Duodenal mucosa (tissue), 2 donors: ENCODE results near the gene ZBTB7A.

Source experiments
- H3K27ac ChIP-seq: one replicate; pipeline ENCODE4 v1.7.0; 2013; ENCODE audit warnings: low read depth, low read length
- H3K27me3 ChIP-seq, 2 donors: one replicate each; pipeline ENCODE4 v1.7.0; 2013; ENCODE audit warnings: low read length in 2 of 2, control low read depth in 1 of 2; ENCODE audit not compliant: insufficient read depth in 2 of 2, control insufficient read depth in 1 of 2
- H3K36me3 ChIP-seq, 2 donors: one replicate each; pipeline ENCODE4 v1.7.0; 2013; ENCODE audit warnings: low read length in 2 of 2, control low read depth in 1 of 2; ENCODE audit not compliant: insufficient read depth in 2 of 2, control insufficient read depth in 1 of 2
- H3K4me1 ChIP-seq, 2 donors: one replicate each; pipeline ENCODE4 v1.7.0; 2013; ENCODE audit warnings: low read length in 2 of 2, control low read depth in 1 of 2; ENCODE audit not compliant: insufficient read depth in 2 of 2, control insufficient read depth in 1 of 2
- H3K4me3 ChIP-seq, 2 donors: one replicate each; pipeline ENCODE4 v1.7.0; 2013; ENCODE audit warnings: low read length in 2 of 2, low read depth in 1 of 2
- H3K9ac ChIP-seq, 2 donors: one replicate each; pipeline ENCODE4 v1.7.0; 2013; ENCODE audit warnings: low read length in 2 of 2, low read depth in 1 of 2
- H3K9me3 ChIP-seq, 2 donors: one replicate each; pipeline ENCODE4 v1.7.0; 2013; ENCODE audit warnings: low read length in 2 of 2, control low read depth in 1 of 2; ENCODE audit not compliant: control insufficient read depth in 1 of 2

ZBTB7A gene

DNA sequence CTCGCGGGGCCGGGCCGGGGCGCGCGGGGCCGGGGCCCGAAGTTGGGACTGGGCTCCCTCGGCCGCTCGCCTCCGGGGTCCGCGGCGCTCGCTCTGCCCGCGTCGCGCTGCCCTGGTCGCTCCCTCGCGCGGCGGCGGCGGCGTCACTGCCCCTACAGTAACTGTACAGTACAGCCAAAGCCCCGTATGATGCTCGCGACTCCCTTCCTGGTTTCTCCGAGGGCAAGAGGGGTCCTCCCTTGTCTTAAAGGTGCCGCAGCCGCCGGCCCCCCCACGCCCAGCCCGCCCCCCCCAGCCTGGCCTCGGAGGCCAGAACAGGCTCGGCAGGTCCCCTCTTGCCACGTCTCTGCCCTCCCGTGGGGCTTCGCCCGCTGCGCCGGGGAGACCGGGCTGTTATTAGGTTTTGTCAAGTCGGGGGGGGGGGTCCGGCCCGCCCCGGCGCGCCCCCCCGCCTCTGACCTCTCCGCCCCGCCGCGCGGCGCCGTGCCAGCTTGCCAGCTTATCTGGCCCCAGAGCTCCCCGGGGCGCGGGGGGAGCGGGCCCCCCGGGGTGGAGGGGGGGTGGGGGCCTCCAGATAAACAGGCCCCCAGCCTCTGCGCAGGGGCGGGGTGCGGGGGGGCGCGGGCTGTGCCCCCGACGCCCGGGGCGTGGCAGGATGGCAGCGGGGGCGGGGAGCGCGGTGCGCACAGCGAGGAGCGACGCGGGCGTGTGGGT is at the start of gene ZBTB7A:
Gene ZBTB7A, minus strand, starts transcription at position 218 of the 714 bp plus-strand sequence. CDS start 11,667 bp downstream, outside the sequence.
- no peaks in the 10 kb centered on the region for H3K27me3 ChIP-seq
- peaks cover 30 to 32% of the 10 kb centered on the region in 2 donors for H3K4me1 ChIP-seq
- peak within 1 kb of the TSS; percentile 66 to 75 for H3K4me3 ChIP-seq
- peak within 1 kb of the TSS; percentile 95 for H3K27ac ChIP-seq
- peaks cover 0 to 6% of the 10 kb centered on the region in 2 donors for H3K36me3 ChIP-seq
- peak within 1 kb of the TSS; percentile 71 to 76 for H3K9ac ChIP-seq
- no peaks in the 10 kb centered on the region for H3K9me3 ChIP-seq

DNA sequence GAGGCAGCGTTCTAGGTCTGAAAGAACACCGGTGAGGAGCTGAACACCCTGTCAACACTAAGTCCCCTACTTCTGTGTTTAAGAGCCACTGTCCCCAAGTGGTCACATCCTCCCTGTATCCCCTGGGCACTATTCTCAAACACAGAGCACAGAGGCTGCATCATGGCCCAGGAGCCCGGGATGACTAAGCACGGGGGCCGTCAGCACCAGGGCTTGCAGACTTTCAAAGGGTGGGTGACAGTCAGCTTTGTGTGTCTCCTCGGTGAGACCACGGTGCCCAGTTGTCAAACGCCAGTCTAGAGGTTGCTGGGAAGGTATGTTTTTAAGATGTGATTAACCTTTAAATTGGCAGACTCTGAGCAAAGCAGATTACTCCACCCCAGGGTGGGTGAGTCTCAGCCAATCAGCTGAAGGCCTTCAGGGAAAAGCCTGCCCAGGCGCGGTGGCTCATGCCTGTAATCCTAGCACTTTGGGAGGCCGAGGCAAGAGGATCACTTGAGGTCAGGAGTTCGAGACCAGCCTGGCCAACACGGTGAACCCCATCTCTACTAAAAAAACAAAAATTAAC is 49.2 kb upstream of the ZBTB7A start:
- no peak overlapping the region for H3K9ac ChIP-seq
- H3K9me3 ChIP-seq: no peaks in the 10 kb centered on the region
- H3K36me3 ChIP-seq: peaks cover 32 to 69% of the 10 kb centered on the region in 2 donors
- no peaks in the 10 kb centered on the region for H3K27me3 ChIP-seq
- H3K4me3 ChIP-seq: no peak overlapping the region
- H3K4me1 ChIP-seq: peaks cover 0 to 15% of the 10 kb centered on the region in 2 donors
- H3K27ac ChIP-seq: no peak overlapping the region

GRCh38 chr19:4115050-4115817 is 48.5 kb upstream of the ZBTB7A start:
- Histone ChIP-seq H3K36me3 (peaks cover 39 to 73% of the 10 kb centered on the region in 2 donors), H3K9me3 (no peaks in the 10 kb centered on the region), H3K9ac (peak overlapping the region in 1 of 2 donors; percentile 8), H3K4me3 (no peak overlapping the region), H3K27me3 (no peaks in the 10 kb centered on the region), H3K27ac (no peak overlapping the region), H3K4me1 (peaks cover 0 to 15% of the 10 kb centered on the region in 2 donors)

DNA sequence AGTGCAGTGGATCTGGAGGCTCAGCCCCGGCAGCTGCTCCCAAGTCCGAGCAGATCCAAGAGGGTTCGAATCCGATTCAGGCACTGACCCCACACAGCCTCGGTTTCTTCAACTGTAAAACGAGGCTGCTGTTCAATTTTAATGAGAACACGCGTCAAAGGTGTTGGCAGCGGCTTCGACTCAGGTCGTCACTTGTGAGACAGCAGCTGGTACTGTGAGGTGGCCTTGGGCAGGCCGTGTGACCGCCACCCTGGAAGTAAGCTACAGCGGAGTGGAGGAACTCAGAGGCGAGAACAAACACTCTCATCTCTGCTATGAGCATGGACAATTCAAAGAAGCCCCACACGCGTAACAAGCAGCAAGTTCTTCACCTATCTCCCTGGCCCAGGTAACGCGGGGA is 47.5 kb upstream of the ZBTB7A start:
- Histone ChIP-seq H3K36me3 (peaks cover 46 to 75% of the 10 kb centered on the region in 2 donors), H3K4me3 (no peak overlapping the region), H3K9me3 (no peaks in the 10 kb centered on the region), H3K4me1 (peaks cover 0 to 15% of the 10 kb centered on the region in 2 donors), H3K9ac (no peak overlapping the region), H3K27me3 (no peaks in the 10 kb centered on the region), H3K27ac (no peak overlapping the region)

- H3K36me3 ChIP-seq: peaks cover 47 to 81% of the 10 kb centered on the region in 2 donors
- H3K4me1 ChIP-seq: peaks cover 0 to 15% of the 10 kb centered on the region in 2 donors
- no peaks in the 10 kb centered on the region for H3K27me3 ChIP-seq
- H3K4me3 ChIP-seq: no peak overlapping the region
- no peak overlapping the region for H3K27ac ChIP-seq
- no peaks in the 10 kb centered on the region for H3K9me3 ChIP-seq
- no peak overlapping the region for H3K9ac ChIP-seq
These were observed 46.8 kb upstream of the ZBTB7A start for GRCh38 chr19:4113398-4114088.

DNA sequence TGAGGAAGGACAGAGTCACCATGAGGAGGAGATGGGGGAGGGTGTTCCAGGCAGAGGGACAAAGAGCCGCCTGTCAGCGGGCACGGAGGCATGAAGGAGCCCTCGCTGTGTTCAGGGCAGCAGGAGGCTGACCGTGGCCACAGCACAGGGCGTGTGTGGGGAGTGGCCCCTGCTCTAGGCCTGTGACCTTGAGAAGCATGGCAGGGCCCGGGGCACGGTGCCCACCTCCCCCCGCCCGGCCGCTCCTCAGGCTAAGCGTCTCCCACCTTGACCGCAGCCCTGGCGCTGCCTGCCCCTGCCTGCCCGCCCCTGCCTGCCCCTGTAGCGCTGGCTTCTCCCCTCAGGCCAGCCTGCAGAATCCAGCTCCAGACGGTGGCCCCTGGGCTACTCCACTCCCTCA is 45.7 kb upstream of the ZBTB7A start:
- Histone ChIP-seq H3K4me3 (no peak overlapping the region), H3K27me3 (no peaks in the 10 kb centered on the region), H3K36me3 (peaks cover 51 to 82% of the 10 kb centered on the region in 2 donors), H3K9ac (no peak overlapping the region), H3K9me3 (no peaks in the 10 kb centered on the region), H3K4me1 (peaks cover 0 to 15% of the 10 kb centered on the region in 2 donors), H3K27ac (no peak overlapping the region)

- H3K36me3 ChIP-seq: peaks cover 43 to 80% of the 10 kb centered on the region in 2 donors
- no peak overlapping the region for H3K4me3 ChIP-seq
- H3K4me1 ChIP-seq: peaks cover 0 to 4% of the 10 kb centered on the region in 2 donors
- H3K9ac ChIP-seq: peak overlapping the region in 1 of 2 donors; percentile 14
- no peaks in the 10 kb centered on the region for H3K27me3 ChIP-seq
- H3K9me3 ChIP-seq: no peaks in the 10 kb centered on the region
- peak overlapping the region; percentile 55 for H3K27ac ChIP-seq
These were observed 42.9 kb upstream of the ZBTB7A start for GRCh38 chr19:4109626-4109945.

DNA sequence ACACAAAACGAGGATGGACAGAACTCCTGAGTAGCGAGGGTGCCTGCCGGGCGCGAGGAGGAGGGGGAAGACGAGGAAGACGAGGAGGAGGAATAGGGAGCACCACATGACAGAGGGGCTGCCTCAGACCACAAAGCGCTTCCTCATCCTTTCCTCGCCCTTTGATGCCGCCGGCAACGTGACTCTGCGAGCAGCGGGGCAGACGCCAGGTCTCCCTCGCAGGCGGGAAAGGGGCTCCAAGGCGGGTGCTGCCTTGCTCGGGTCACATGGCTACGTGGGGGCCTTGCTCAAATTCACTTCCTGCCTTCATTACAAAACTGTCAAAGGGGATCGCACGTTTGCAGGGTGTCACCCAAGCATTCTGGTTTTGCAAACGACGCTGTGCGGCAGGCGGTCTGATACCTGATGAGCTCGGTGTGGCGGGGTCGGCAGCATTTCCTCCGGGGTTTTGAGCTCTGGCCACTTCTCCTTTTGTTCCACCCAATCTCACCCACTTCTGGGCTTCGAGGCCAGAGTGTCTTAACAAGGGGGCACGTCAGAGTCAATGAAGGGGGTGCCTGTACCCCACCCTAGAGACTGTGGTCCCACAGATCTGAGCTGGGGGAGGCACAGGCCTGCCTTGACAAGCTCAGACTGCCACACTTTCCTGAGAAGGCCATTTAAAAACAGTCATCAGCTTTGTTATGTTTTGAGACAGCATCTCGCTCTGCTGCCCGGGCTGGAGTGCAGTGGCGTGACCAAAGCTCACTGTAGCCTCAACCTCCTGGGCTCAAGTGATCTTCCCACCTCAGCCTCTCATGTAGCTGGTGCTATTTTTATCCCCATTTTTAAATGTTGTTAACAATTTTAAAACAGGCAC is 42.3 kb upstream of the ZBTB7A start:
- Histone ChIP-seq H3K4me3 (no peak overlapping the region), H3K4me1 (no peaks in the 10 kb centered on the region), H3K27ac (peak overlapping the region; percentile 55), H3K9me3 (no peaks in the 10 kb centered on the region), H3K27me3 (no peaks in the 10 kb centered on the region), H3K9ac (peak overlapping the region in 1 of 2 donors; percentile 14), H3K36me3 (peaks cover 39 to 76% of the 10 kb centered on the region in 2 donors)

DNA sequence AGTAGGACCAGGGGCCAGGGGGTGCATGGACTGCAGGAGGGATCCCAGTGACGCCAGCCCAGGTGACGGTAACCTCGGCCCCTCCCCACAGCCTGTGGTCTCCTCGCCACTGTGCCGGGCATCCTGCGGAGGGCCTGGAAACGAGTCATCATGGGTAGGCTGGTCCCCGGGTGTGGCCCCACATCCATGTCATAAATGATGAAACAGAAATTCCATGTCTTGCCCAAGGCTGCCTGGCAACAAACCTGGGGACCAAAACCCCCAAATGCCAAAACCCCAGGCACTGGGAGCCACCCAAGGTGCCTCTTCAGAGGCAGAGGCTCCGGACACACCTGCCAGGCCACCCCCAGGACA is 36.4 kb upstream of the ZBTB7A start:
- H3K9me3 ChIP-seq: no peaks in the 10 kb centered on the region
- H3K4me1 ChIP-seq: no peaks in the 10 kb centered on the region
- H3K27ac ChIP-seq: no peak overlapping the region
- no peaks in the 10 kb centered on the region for H3K27me3 ChIP-seq
- H3K4me3 ChIP-seq: no peak overlapping the region
- H3K9ac ChIP-seq: no peak overlapping the region
- H3K36me3 ChIP-seq: peaks cover 23 to 84% of the 10 kb centered on the region in 2 donors
